ENCODE measurements around the gene MECP2. TPM values are rescaled to one million over a fixed set of nuclear protein-coding genes. Genes with fewer than 3 reads are reported as not detected.

The MECP2 gene
- total and polyA plus RNA-seq, 2 donors from 2014 or later = 14.0 to 74.7 TPM

DNA sequence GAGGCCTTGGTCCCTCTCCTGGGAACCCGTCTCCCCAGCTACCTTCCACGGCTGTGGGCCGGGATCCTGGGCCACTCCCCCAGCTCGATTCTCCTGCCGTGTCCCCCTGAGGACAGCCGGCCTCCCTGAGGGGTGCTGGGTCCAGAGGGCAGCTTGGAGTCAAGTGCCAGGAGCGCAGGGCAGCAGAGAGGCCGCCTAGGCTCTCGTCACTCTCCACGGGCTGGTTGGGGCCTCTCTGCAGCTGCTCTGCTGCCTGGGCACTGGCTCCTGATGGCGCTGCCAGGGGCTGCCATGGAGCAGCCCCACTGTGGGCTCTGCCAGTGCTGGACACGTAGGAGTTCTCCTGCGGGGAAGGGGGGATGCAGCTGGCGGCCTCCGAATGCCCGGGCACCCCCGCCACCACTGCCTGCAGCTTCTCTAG, 84.5 kb downstream of the MECP2 start:
- intact Hi-C loops (cut with DNase I) = no loop called here

DNA sequence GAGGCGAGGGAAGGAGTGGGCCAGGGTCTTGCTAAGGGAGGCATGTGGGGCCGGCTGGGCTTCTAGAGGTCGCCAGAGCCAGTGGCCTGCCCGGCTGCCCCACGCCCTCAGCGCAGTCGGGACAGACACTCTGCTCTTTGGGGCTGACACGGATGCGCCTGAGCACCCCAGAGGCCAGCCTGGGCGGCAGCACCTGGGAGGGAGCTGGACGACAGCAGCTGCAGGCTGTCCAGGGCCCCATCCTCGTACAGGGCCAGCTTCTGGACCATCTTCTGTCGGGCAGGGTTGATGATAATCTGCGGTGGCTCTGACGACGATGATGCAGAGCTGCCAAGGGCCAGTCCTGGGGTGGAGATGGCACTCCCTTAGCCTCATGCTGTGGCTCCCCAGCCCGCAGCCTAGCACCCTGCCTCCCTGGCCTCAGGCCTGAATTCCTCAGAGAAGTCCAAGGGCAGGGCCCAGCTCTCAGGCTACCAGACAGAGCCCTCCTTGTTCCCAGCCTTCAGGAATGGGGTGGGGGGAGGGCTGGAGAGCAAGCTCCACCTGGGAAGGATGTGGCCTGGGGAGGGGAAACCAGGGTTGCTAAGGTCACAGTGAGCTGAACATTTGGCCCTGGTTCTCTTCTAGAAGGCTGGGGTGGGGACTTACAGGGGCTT, 85.1 kb downstream of the MECP2 start:
- FAIRE-seq (no peak), DNase-seq (peak in 1 of 5 donors; percentile 71)
- no peak overlapping the region for H3K9ac ChIP-seq (ENCODE audit: low read length in 3 of 3)
- H3K4me3 ChIP-seq (ENCODE audit: low read length in 3 of 3) = no peak overlapping the region
- TF ChIP-seq, protein P1, sequence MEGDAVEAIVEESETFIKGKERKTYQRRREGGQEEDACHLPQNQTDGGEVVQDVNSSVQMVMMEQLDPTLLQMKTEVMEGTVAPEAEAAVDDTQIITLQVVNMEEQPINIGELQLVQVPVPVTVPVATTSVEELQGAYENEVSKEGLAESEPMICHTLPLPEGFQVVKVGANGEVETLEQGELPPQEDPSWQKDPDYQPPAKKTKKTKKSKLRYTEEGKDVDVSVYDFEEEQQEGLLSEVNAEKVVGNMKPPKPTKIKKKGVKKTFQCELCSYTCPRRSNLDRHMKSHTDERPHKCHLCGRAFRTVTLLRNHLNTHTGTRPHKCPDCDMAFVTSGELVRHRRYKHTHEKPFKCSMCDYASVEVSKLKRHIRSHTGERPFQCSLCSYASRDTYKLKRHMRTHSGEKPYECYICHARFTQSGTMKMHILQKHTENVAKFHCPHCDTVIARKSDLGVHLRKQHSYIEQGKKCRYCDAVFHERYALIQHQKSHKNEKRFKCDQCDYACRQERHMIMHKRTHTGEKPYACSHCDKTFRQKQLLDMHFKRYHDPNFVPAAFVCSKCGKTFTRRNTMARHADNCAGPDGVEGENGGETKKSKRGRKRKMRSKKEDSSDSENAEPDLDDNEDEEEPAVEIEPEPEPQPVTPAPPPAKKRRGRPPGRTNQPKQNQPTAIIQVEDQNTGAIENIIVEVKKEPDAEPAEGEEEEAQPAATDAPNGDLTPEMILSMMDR (IDR thresholded peaks at IDR 0.05; ENCODE audit: borderline replicate concordance, extremely low read depth, insufficient read depth) = no peak
- no peaks in the 10 kb centered on the region for H3K27me3 ChIP-seq (ENCODE audit: control insufficient read depth, insufficient read depth, low read length)
- no peaks in the 10 kb centered on the region for H3K9me3 ChIP-seq (ENCODE audit: control insufficient read depth in 2 of 3, insufficient read depth in 1 of 3, low read length in 3 of 3)
- H3K27ac ChIP-seq (ENCODE audit: low read depth in 2 of 2, low read length in 2 of 2) = no peak overlapping the region
- H3K4me1 ChIP-seq (ENCODE audit: control insufficient read depth in 2 of 3, insufficient read depth in 2 of 3, low read depth in 1 of 3, low read length in 3 of 3) = no peaks in the 10 kb centered on the region
- intact Hi-C loops (cut with DNase I) = no loop called here
- peaks cover 0 to 2% (median 0%) of the 10 kb centered on the region in 3 donors for H3K36me3 ChIP-seq (ENCODE audit: control insufficient read depth in 2 of 3, insufficient read depth in 3 of 3, low read length in 3 of 3)

More for the DNA sequence above, 84.5 kb downstream of the MECP2 start:
- no peaks in the 10 kb centered on the region for H3K4me1 ChIP-seq (ENCODE audit: control insufficient read depth in 2 of 3, insufficient read depth in 2 of 3, low read depth in 1 of 3, low read length in 3 of 3)
- TF ChIP-seq, protein P1 (IDR thresholded peaks at IDR 0.05; ENCODE audit: borderline replicate concordance, extremely low read depth, insufficient read depth) = no peak
- no peaks in the 10 kb centered on the region for H3K27me3 ChIP-seq (ENCODE audit: control insufficient read depth, insufficient read depth, low read length)
- no peaks in the 10 kb centered on the region for H3K9me3 ChIP-seq (ENCODE audit: control insufficient read depth in 2 of 3, insufficient read depth in 1 of 3, low read length in 3 of 3)
- DNase-seq (peak in 1 of 5 donors; percentile 64), FAIRE-seq (no peak)
- H3K36me3 ChIP-seq (ENCODE audit: control insufficient read depth in 2 of 3, insufficient read depth in 3 of 3, low read length in 3 of 3) = peaks cover 0 to 2% (median 0%) of the 10 kb centered on the region in 3 donors
- H3K27ac ChIP-seq (ENCODE audit: low read depth in 2 of 2, low read length in 2 of 2) = no peak overlapping the region
- H3K4me3 ChIP-seq (ENCODE audit: low read length in 3 of 3) = no peak overlapping the region
- H3K9ac ChIP-seq (ENCODE audit: low read length in 3 of 3) = no peak overlapping the region

DNA sequence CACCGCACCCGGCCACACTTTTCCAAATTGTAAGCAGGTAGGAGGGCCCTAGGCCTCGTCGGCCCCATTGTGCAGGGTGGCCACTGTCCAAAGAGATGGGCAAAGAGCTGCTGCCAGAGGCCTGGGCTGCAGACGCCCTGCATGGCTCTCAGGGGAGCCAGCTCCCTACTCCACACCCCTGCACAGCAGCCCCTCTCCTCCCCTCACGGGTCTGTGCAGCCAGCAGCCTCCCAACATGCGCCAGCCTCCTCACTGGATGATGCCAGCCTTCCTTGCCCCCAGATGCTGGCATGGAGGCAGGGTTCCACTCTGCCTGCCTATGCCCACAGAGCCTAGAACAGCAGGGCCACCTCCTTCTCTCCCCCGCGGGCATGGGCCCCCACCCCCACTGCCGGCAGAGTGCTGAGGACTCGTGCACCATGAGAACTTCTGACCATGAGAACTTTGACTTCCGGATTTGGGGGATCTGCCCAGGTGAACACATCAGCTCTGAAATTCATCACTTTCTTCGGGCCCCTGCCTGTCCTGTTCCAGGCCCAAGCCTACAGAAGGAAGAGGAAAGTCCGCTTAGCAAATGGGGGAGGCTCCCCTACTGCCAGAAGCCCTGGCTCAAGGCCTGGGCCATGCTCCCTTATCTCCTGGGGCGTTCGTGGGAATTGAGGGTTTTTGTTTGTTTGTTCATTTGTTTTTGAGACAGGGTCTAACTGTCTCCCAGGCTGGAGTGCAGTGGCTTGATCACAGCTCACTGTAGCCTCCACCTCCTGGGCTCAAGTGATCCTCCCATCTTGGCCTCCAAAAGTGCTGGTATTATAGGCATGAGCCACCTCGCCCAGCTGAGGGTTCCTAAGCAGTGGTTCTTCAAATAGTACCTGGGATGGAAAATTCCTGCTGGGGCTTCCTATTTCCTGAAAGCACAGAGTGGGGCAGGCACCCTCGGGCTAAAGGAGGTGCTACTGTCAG, 85.9 kb downstream of the MECP2 start:
- TF ChIP-seq, protein P1 (IDR thresholded peaks at IDR 0.05; ENCODE audit: borderline replicate concordance, extremely low read depth, insufficient read depth) = no peak
- peaks cover 0 to 2% (median 0%) of the 10 kb centered on the region in 3 donors for H3K36me3 ChIP-seq (ENCODE audit: control insufficient read depth in 2 of 3, insufficient read depth in 3 of 3, low read length in 3 of 3)
- no peaks in the 10 kb centered on the region for H3K9me3 ChIP-seq (ENCODE audit: control insufficient read depth in 2 of 3, insufficient read depth in 1 of 3, low read length in 3 of 3)
- no peak overlapping the region for H3K27ac ChIP-seq (ENCODE audit: low read depth in 2 of 2, low read length in 2 of 2)
- FAIRE-seq = no peak
- no peak overlapping the region for H3K9ac ChIP-seq (ENCODE audit: low read length in 3 of 3)
- H3K4me1 ChIP-seq (ENCODE audit: control insufficient read depth in 2 of 3, insufficient read depth in 2 of 3, low read depth in 1 of 3, low read length in 3 of 3) = no peaks in the 10 kb centered on the region
- DNase-seq = peak in 1 of 5 donors; percentile 59
- H3K27me3 ChIP-seq (ENCODE audit: control insufficient read depth, insufficient read depth, low read length) = no peaks in the 10 kb centered on the region
- H3K4me3 ChIP-seq (ENCODE audit: low read length in 3 of 3) = no peak overlapping the region
- intact Hi-C loops (cut with DNase I) = no loop called here

All from kidney (tissue), 14 donors.